Pons (tissue), 1 donor: Measurements from ENCODE around the gene SEPTIN1.
"Not testable (repeated sequence)": the region's sequence is repeated elsewhere in the genome, so short reads cannot be mapped to it uniquely, and the experiment has no call there.

Source experiments
- DNase-seq: peaks from one replicate; pipeline ENCODE4 v3.0.0-alpha.2; 2016; ENCODE audit warnings: low spot score

The SEPTIN1 gene

GRCh38 chr16:30401768-30402425 lies 19.5 kb upstream of the SEPTIN1 start:
- DNase-seq, result no peak

- DNase-seq, result no peak
These were observed 17.2 kb upstream of the SEPTIN1 start for GRCh38 chr16:30399435-30400186.

DNA sequence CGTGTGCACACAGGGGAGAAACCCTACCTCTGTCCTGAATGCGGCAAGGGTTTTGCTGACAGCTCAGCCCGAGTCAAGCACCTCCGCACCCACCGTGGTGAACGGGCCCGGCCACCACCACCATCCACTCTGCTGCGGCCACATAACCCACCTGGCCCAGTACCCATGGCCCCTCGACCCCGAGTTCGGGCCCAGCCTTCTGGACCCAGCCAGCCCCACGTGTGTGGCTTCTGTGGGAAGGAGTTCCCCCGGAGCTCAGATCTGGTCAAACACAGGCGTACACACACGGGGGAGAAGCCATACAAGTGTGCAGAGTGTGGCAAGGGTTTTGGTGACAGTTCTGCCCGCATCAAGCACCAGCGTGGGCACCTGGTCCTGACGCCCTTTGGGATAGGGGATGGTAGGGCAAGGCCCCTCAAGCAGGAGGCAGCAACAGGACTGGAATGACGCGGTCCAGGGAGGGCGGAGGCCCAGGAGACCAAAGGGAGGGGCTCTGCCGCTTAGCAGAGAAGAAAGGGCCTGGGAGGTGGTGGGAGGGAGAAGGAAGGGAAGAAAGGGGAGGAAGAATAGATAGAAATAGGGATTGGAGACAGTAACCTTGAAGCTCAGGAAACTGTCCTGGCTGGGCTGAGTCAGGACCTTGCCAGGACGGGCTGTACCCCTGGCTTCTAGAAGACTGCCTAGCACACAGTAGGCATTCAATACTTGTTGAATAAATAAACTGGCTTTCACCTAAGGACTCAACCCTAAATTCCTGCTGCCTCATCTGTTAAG lies 16.5 kb upstream of the SEPTIN1 start:
- DNase-seq, result no peak

GRCh38 chr16:30397776-30398660 lies 15.7 kb upstream of the SEPTIN1 start:
- no peak for DNase-seq

GRCh38 chr16:30397056-30397455 lies 14.7 kb upstream of the SEPTIN1 start:
- no peak for DNase-seq

DNA sequence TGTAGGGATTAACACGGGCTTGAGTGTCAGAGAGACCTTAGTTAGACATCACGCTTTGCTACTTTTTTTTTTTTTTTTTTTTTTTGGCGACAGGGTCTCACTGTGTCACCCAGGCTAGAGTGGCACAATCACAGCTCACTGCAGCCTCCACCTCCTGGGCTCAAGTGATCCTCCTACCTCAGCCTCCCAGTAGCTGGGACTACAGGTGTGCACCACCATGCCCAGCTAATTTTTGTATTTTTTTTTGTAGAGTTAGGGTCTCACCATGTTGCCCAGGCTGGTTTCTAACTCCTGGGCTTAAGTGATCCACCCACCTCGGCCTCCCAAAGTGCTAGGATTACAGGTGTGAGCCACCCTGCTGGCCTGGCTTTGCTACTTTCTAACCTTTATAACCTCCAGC lies 14.3 kb upstream of the SEPTIN1 start:
- DNase-seq, result not testable (repeated sequence)

DNA sequence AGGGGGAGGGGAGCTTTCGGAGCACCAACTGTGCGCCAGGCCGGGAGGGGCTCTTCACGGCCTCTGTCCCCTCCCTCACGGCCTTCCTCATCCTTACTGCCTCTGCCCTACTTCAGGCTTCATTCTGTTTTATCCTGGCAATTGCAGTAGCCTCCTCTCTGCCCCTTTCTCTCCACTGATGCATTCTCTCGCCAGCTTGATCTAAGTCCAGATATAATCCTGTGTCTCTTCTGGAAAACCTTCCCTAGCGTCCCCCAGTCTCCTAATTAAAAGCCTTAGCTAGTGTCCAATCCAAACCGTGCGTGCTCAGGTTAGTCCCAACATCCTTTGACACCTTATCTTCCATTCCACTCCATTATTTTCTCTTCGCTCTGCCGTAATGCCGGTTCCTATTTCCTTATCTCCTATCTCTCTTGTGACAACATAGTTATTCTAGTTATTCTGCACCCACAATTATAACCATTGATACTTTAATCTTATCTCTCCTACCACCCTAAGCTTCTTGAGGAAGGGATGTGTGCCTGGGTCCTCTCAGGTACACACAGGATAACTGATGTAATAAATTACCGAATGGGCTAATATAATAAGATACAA lies 13.7 kb upstream of the SEPTIN1 start:
- no peak for DNase-seq

DNA sequence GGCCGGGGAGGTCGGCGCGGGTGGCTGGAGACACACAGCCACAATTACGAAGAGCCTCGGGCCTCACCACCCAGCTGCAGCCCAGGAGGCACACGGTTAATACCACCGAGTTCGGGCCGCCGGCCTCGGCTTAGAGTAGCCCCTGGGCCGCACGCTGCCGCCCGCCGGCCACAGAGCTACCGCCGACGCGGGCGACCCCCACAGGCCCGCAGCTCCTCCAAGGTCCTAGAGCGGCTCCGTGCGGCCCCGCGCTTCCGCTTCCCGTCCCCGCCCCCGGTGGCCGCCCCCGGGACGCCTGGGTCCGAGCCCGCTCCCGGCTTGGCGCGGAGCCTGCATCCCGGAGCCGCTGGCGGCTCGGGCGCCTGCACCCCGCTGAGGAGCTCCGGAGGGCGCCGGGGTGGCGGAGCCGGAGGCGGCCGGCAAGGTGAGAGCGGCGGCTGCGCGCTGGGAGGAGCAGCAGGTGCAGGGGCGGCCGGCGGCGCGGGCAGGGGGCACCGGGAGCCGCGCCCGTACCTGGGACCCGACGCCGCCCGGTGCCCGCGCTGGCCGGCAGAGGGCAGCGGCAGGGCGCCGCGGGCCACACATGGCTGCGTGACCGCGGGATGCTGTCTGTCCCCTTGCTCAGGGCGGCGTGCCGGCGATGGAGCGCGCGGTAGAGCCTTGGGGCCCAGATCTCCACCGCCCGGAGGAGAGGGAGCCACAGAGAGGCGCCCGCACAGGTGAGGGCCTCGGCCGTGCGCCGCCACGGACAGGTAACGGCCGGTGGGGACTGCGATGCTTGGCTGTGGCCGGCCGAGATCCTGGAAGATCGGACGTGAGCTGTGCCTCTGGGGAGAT lies 13.0 kb upstream of the SEPTIN1 start, which contains the start of gene ZNF48:
Gene ZNF48 (plus strand): TSS at position 266 of the 837 bp plus-strand sequence. CDS start 375 bp downstream, at position 641.
- DNase-seq, result peak; percentile 84

DNA sequence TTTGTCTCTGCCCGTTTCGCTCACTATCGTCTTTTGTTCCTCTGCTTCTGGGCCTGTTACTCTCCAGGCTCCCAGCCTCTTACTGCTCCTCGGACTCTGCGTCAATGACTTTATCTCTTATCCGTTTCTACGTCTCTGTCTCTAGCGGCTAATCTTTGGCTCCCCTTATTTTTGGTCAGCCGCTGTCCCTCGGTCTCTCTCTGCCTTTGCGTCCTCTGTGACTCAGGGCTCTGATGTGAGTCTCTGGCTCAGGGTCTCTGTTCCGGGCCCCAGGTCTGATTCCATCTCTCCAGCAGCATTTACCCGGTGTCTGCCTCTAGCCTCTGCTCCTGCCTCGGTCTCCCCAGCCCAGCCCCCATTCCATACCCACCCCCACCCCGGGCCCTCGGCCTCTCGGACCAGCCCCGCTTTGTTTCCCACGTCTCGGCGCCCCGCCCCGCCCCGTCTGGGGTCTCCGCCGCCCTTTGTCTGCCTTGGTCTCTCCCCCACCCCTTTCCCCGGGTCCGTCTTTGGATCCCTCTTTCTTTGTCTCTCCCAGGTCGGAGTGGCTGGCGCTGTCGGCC lies 12.3 kb upstream of the SEPTIN1 start:
- no peak for DNase-seq

GRCh38 chr16:30383521-30383920 lies 1.2 kb upstream of the SEPTIN1 start:
- DNase-seq, result no peak

GRCh38 chr16:30381291-30382041 lies 895 bp downstream of the SEPTIN1 start:
- DNase-seq, result no peak

- no peak for DNase-seq
These were observed 1.6 kb downstream of the SEPTIN1 start for GRCh38 chr16:30380803-30381208.

DNA sequence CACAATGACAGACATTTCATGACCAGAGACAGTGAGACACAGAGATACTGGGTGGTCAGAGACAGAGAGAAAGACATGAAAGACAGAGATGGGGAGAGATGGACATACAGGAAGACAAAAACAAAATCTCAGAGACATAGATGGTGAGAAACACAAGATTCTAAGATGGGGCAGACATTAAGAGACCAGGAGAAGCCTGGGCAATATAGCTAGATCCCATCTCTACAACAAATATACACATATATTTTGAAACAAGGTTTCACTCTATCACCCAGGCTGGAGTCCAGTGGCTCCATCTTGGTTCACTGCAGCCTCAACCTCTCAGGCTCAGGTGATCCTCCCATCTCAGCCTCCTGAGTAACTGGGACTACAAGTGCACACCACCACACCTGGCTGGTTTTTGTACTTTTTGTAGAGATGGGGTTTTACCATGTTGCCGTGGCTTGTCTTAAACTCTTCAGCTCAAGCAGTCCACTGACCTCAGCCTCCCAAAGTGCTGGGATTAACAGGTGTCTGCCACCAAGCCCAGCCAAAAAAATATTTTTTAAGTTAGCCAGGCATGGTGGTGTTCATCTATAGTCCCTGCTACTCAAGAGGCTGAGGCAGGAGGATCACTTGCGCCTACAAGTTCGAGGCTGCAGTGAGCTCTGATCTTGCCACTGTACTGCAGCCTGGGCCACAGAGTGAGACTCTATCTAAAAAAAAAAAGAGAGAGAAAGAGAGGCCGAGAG lies 2.1 kb downstream of the SEPTIN1 start:
- DNase-seq, result no peak

DNA sequence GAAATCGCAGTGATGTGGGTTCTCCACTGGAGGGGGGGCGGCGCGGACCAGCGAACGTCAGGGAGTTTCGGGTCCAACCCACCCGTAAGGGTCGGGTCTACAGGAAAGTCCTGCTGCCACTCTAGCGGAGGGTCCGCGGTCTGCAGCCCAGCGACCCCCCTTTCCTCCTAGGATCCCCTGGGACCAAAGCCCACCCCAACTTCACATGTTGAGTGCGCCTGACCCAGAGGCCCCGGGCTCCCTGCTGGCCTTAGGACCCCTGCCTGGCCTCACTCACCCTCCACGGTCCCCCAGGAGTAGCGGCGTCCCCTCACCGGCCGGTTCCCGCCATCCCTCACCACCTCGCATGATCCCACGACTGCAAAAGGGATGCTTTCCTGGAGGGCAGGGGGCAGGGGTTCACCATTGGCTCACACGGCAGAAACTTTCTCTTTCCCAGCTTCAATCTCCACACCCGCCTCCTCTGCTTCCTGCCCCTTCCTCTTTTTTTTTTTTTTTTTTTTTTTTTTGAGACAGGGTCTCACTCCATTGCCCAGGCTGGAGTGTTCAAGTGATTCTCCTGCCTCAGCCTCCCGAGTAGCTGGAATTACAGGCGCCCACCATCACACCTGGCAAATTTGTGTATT lies 3.1 kb downstream of the SEPTIN1 start:
- DNase-seq, result no peak

GRCh38 chr16:30378236-30379157 lies 3.9 kb downstream of the SEPTIN1 start:
- peak; percentile 98 for DNase-seq

- peak; percentile 92 for DNase-seq
These were observed 4.5 kb downstream of the SEPTIN1 start for GRCh38 chr16:30377812-30378235.
